ENCODE data around the gene DPP6. TPM values are rescaled to one million over a fixed set of nuclear protein-coding genes. Genes with fewer than 3 reads are reported as not detected.
A peak's percentile ranks its signal among the peaks of the same experiment; 100 is the strongest.

Gene DPP6
- total and polyA plus RNA-seq, 9 of the 15 experiments (the other 6 are each of a cell fraction or from before 2014, with no cell fraction given), result not detected

- peak; percentile 72 for TF ChIP-seq CREM (IDR thresholded peaks at IDR 0.05; ENCODE audit: low read depth)
- TF ChIP-seq SETDB1 (IDR thresholded peaks at IDR 0.05; ENCODE audit: low read length), result no peak
- TF ChIP-seq ZMIZ1 (IDR thresholded peaks at IDR 0.05; ENCODE audit: low read depth in 2 of 2, low read length in 2 of 2), result no peak
- no peak for TF ChIP-seq CHCHD3 (CRISPR knock-in tag; IDR thresholded peaks at IDR 0.05)
- no peak for TF ChIP-seq POLR2AphosphoS5 (IDR thresholded peaks at IDR 0.05; ENCODE audit: control insufficient read depth, insufficient read depth, low read depth, low read length)
- TF ChIP-seq STAG1 (CRISPR knock-in tag; IDR thresholded peaks at IDR 0.05; ENCODE audit: borderline replicate concordance), result no peak
- TF ChIP-seq RERE (CRISPR knock-in tag; IDR thresholded peaks at IDR 0.05; ENCODE audit: borderline replicate concordance), result no peak
- no peak for TF ChIP-seq THAP7 (CRISPR knock-in tag; IDR thresholded peaks at IDR 0.05)
- no peak for TF ChIP-seq SRSF1 (IDR thresholded peaks at IDR 0.05; ENCODE audit: low read depth, low read length)
- no peak for TF ChIP-seq NR0B1 (IDR thresholded peaks at IDR 0.05; ENCODE audit: partially characterized antibody)
- no peak for TF ChIP-seq NELFE (IDR thresholded peaks at IDR 0.05; ENCODE audit: insufficient read depth, insufficient read length)
- no peak for TF ChIP-seq SREBF2 (CRISPR knock-in tag; IDR thresholded peaks at IDR 0.05)
- TF ChIP-seq KLF13 (tag; IDR thresholded peaks at IDR 0.05; ENCODE audit: borderline replicate concordance, low read depth), result no peak
- TF ChIP-seq SMARCA5 (IDR thresholded peaks at IDR 0.05), result no peak
- TF ChIP-seq NBN (IDR thresholded peaks at IDR 0.05; ENCODE audit: low read depth), result no peak
- no peak for TF ChIP-seq SAFB (IDR thresholded peaks at IDR 0.05; ENCODE audit: borderline replicate concordance, low read depth, low read length)
- TF ChIP-seq NRF1 (conservative IDR thresholded peaks at IDR 0.05 in 1 of 2, IDR thresholded peaks at IDR 0.05 in 1 of 2), result no peak
These were observed 625.3 kb downstream of the DPP6 start (continued) for GRCh38 chr7:154677454-154677853.
